GM21737 (cell line): ENCODE data around the gene PTPRH.

Experiments used
- ATAC-seq: cut with Tn5 transposase; IDR thresholded peaks from one replicate; pipeline ENCODE4 v1.9.1; 2021; ENCODE audit warnings: mild to moderate bottlenecking, moderate library complexity; ENCODE audit not compliant: unreplicated experiment

PTPRH gene

GRCh38 chr19:55134736-55135135, 74.6 kb downstream of the PTPRH start:
- ATAC-seq: no peak

DNA sequence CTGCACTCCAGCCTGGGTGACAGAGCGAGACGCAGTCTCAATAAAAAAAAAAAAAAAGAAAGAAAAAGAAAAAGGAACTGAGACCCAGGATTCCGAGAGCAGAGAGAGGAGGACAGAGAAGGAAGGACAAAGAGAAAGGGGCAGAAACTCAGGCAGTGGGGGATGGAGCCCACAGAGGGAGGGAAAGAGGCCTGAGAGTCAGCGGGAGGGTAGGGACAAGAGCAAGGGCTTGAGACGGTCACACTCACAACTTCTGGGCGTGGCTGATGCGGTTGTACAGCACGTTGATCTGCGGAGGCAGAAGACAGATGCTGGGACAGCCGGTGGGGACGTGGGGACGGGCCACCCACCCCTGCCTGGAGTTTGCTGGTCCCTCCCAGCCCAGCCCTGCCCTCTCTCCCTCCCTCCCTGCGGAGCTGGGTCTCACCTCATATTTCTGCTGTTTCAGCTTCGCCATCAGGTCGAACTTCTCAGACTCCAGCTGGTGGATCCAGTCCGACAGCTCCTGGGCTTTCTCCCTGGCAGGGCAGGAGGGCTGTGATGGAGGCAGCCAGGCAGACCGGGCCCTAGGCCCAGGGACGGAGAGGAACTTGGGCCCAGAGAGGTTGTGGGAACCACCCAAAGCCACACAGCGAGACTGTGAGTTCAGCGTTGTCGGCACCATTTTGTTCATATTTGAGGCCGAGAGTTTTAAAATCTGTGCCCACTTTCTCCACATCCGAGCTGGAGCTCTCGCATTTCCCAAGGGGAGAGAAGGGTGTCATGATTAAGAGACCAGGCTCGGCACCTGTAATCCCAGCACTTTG, 75.5 kb downstream of the PTPRH start:
- no peak for ATAC-seq

DNA sequence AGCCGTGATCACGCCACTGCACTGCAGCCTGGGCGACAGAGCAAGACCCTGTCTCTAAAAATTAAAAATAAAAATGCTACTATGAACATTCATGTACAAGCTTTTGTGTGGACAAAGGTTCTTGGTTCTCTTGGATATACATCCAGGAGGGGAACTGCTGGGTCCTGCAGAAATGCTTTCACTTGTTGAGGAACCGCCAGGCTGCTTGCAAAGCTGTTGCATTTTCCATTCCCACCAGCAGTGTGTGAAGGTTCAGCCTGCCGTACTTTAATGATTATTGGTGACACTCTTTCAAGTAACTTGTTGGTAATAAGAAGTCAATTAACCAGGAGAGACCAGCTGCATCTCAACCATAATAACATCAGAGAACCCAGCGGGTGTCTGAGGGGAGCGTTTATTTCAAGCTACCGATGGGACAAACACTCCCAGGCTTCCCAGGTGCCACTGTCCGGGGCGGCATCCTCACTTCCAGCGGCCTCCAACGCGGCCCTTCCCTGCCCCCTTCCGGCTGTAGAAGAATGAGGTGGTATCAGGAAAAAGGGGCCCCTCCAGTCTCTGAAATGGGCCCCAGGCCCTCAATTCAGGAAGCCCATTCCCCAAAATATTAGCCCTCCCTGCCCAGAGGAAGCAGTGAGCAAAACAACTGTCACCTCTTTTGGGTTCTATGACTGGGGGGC, 76.7 kb downstream of the PTPRH start:
- ATAC-seq: no peak

GRCh38 chr19:55131421-55131820, 77.9 kb downstream of the PTPRH start:
- ATAC-seq: no peak
